OCI-LY1 (cell line): ENCODE measurements around the gene CARD10.

Source experiments
- H2AFZ ChIP-seq: fragments of 200-600 bp; sonication (generic), shearing (Covaris generic); 2 replicates; pipeline ENCODE4 v1.6.0; 2014; ENCODE audit warnings: antibody characterized with exemption, mild to moderate bottlenecking, low read length
- H3F3A ChIP-seq: fragments of 200-600 bp; sonication (generic), shearing (Covaris generic); 2 replicates; pipeline ENCODE4 v1.6.0; 2014; ENCODE audit warnings: mild to moderate bottlenecking, antibody characterized with exemption, low read length, moderate library complexity; ENCODE audit not compliant: insufficient read depth
- H3K27ac ChIP-seq: fragments of 200-600 bp; sonication (generic); 2 replicates; pipeline ENCODE4 v1.5.1; 2014; ENCODE audit warnings: low read length, mixed run types, mild to moderate bottlenecking, low read depth; ENCODE audit not compliant: poor library complexity, severe bottlenecking
- H3K27me3 ChIP-seq: fragments of 200-600 bp; sonication (generic); 2 replicates; pipeline ENCODE4 v1.6.0; 2014; ENCODE audit warnings: antibody characterized with exemption, mild to moderate bottlenecking, low read length, moderate library complexity; ENCODE audit not compliant: insufficient read depth
- H3K36me3 ChIP-seq: fragments of 200-600 bp; sonication (generic); 2 replicates; pipeline ENCODE4 v1.6.1; 2014; ENCODE audit warnings: mild to moderate bottlenecking, antibody characterized with exemption, low read length, moderate library complexity, mixed read lengths; ENCODE audit not compliant: insufficient read depth
- H3K4me1 ChIP-seq: fragments of 200-600 bp; sonication (generic); 2 replicates; pipeline ENCODE4 v1.5.1; 2014; ENCODE audit warnings: mild to moderate bottlenecking, low read length, moderate library complexity; ENCODE audit not compliant: insufficient read depth, severe bottlenecking
- H3K4me2 ChIP-seq: fragments of 200-600 bp; sonication (generic), shearing (Covaris generic); 2 replicates; pipeline ENCODE4 v1.6.1; 2014; ENCODE audit warnings: low read length
- H3K4me3 ChIP-seq: fragments of 200-600 bp; sonication (generic); 2 replicates; pipeline ENCODE4 v1.5.1; 2014; ENCODE audit warnings: low read length, low read depth, mild to moderate bottlenecking, mixed read lengths; ENCODE audit not compliant: poor library complexity, severe bottlenecking
- H3K79me2 ChIP-seq: fragments of 200-600 bp; shearing (Covaris generic); 2 replicates; pipeline ENCODE4 v1.6.1; 2016; ENCODE audit warnings: mixed run types, low read length, mixed read lengths; ENCODE audit not compliant: insufficient read depth
- H3K9ac ChIP-seq: fragments of 200-600 bp; sonication (generic), shearing (Covaris generic); 2 replicates; pipeline ENCODE4 v1.6.1; 2014; ENCODE audit warnings: mild to moderate bottlenecking, low read length, mixed read lengths
- H3K9me2 ChIP-seq: fragments of 200-600 bp; sonication (generic), shearing (Covaris generic); 2 replicates; pipeline ENCODE4 v1.6.1; 2014; ENCODE audit warnings: low read depth, mild to moderate bottlenecking, low read length, mixed read lengths
- H3K9me3 ChIP-seq: fragments of 200-600 bp; shearing (Covaris generic); 2 replicates; pipeline ENCODE4 v1.6.1; 2014; ENCODE audit warnings: low read length, mixed read lengths
- H4K20me1 ChIP-seq: fragments of 200-600 bp; sonication (generic), shearing (Covaris generic); 2 replicates; pipeline ENCODE4 v1.6.0; 2016; ENCODE audit warnings: mild to moderate bottlenecking, low read length; ENCODE audit not compliant: insufficient read depth
- CTCF ChIP-seq: fragments of 200-600 bp; sonication (generic), shearing (Covaris generic); IDR thresholded peaks from 2 replicates; pipeline ENCODE4 v1.5.1; 2017; ENCODE audit warnings: mild to moderate bottlenecking, antibody characterized with exemption, low read length, moderate library complexity, mixed read lengths
- EZH2 ChIP-seq: fragments of 200-600 bp; sonication (generic), shearing (Covaris generic); IDR thresholded peaks from 2 replicates; pipeline ENCODE4 v1.8.0; 2017; ENCODE audit warnings: borderline replicate concordance, mixed run types, mild to moderate bottlenecking, antibody characterized with exemption, low read length, moderate library complexity, mixed read lengths

The CARD10 gene

GRCh38 chr22:37497062-37497599 is 22.1 kb downstream of the CARD10 start:
- Histone ChIP-seq H3K4me1 (peaks cover 13% of the 10 kb centered on the region), H3K27ac (no peak overlapping the region), H3K9me2 (no peaks in the 10 kb centered on the region), H2AFZ (no peak overlapping the region), H3K9ac (no peak overlapping the region), H3K27me3 (peaks cover 3% of the 10 kb centered on the region; the same call in 1 of the 2 replicates), H3K4me2 (no peak overlapping the region), H3K4me3 (no peak overlapping the region), H3K79me2 (no peaks in the 10 kb centered on the region), H3F3A (no peaks in the 10 kb centered on the region), H4K20me1 (no peaks in the 10 kb centered on the region), H3K36me3 (no peaks in the 10 kb centered on the region), H3K9me3 (no peaks in the 10 kb centered on the region)
- TF ChIP-seq EZH2 (no peak), CTCF (no peak)

GRCh38 chr22:37496651-37497050 is 22.6 kb downstream of the CARD10 start:
- no peak overlapping the region for H3K4me2 ChIP-seq

GRCh38 chr22:37493979-37494378 is 25.2 kb downstream of the CARD10 start:
- Histone ChIP-seq H3K4me2 (no peak overlapping the region), H3K9me2 (no peaks in the 10 kb centered on the region), H3K9me3 (no peaks in the 10 kb centered on the region), H3K79me2 (no peaks in the 10 kb centered on the region), H3K36me3 (no peaks in the 10 kb centered on the region), H2AFZ (no peak overlapping the region), H4K20me1 (no peaks in the 10 kb centered on the region), H3F3A (no peaks in the 10 kb centered on the region), H3K27ac (no peak overlapping the region), H3K4me1 (peaks cover 19% of the 10 kb centered on the region), H3K9ac (no peak overlapping the region), H3K4me3 (no peak overlapping the region), H3K27me3 (no peaks in the 10 kb centered on the region)
- TF ChIP-seq EZH2: no peak
- TF ChIP-seq CTCF: no peak

More at GRCh38 chr22:37496651-37497050, 22.6 kb downstream of the CARD10 start:
- Histone ChIP-seq H2AFZ (no peak overlapping the region), H3F3A (no peaks in the 10 kb centered on the region), H3K9me3 (no peaks in the 10 kb centered on the region), H4K20me1 (no peaks in the 10 kb centered on the region), H3K4me1 (peaks cover 18% of the 10 kb centered on the region), H3K4me3 (no peak overlapping the region), H3K79me2 (no peaks in the 10 kb centered on the region), H3K9ac (no peak overlapping the region), H3K27me3 (no peaks in the 10 kb centered on the region; the same call in 1 of the 2 replicates), H3K36me3 (no peaks in the 10 kb centered on the region), H3K9me2 (no peaks in the 10 kb centered on the region), H3K27ac (no peak overlapping the region)
- TF ChIP-seq EZH2: no peak
- no peak for TF ChIP-seq CTCF
